Body of pancreas (tissue), 4 donors: ENCODE data around the gene FOXL3. TPM values are rescaled to one million over a fixed set of nuclear protein-coding genes. Genes with fewer than 3 reads are reported as not detected.
"Not testable (repeated sequence)": the region's sequence is repeated elsewhere in the genome, so short reads cannot be mapped to it uniquely, and the experiment has no call there.

Source experiments
- ATAC-seq: fragments of 150-250 bp; one replicate; pipeline ENCODE4 v1.9.1; 2016
- DNase-seq, 4 donors: peaks; one replicate each; pipeline ENCODE4 v3.0.0-alpha.2; 2019
- H3K27ac ChIP-seq, 4 donors: fragments of 200-600 bp; sonication (generic); 1 replicate in 3 of 4; 2 replicates in 1 of 4; pipeline versions ENCODE4 v1.5.1 to v1.6.1; 2016 to 2019; ENCODE audit warnings: mild to moderate bottlenecking in 1 of 4, mixed read lengths in 1 of 4, moderate library complexity in 1 of 4
- H3K27me3 ChIP-seq, 2 donors: fragments of 200-600 bp; sonication (generic); one replicate each; pipeline ENCODE4 v1.6.0; 2016; ENCODE audit warnings: mild to moderate bottlenecking in 1 of 2
- H3K36me3 ChIP-seq, 2 donors: fragments of 200-600 bp; sonication (generic); replicated peaks in 1 of 2; 2 replicates each; pipeline ENCODE4 v1.5.1; 2016; ENCODE audit warnings: low read depth in 2 of 2; ENCODE audit not compliant: insufficient read depth in 1 of 2
- H3K4me1 ChIP-seq: fragments of 200-600 bp; sonication (generic); one replicate; pipeline ENCODE4 v1.6.0; 2016
- H3K4me3 ChIP-seq, 2 donors: fragments of 200-600 bp; sonication (generic); 1 replicate in 1 of 2; 2 replicates in 1 of 2; pipeline ENCODE4 v1.5.1; 2016 to 2019
- H3K9me3 ChIP-seq, 3 donors: fragments of 200-600 bp; sonication (generic); 1 replicate in 2 of 3; 2 replicates in 1 of 3; pipeline ENCODE4 v1.5.1; 2016
- CTCF ChIP-seq, 7 experiments: fragments of 450-650 bp in 4 of 7; fragments of 200-600 bp in 3 of 7; sonication (generic) in 3 of 7; IDR thresholded peaks; one replicate each; pipeline ENCODE4 v1.5.1; 2016 to 2019; ENCODE audit warnings: antibody characterized with exemption in 7 of 7
- POLR2A ChIP-seq, 3 donors: fragments of 450-650 bp; IDR thresholded peaks; one replicate each; pipeline ENCODE4 v1.6.1; 2016; ENCODE audit warnings: antibody characterized with exemption in 3 of 3, mild to moderate bottlenecking in 2 of 3
- WGBS, 2 donors: methylation state at CpG; one replicate each; pipeline ENCODE4 v1.1.5; 2017; 5-methylcytosine and 5-hydroxymethylcytosine counted together
- intact Hi-C: fragments of 100-400 bp; cut with DNase I; formaldehyde crosslinking; loops from one replicate; pipeline ENCODE4 v1.15.1; 2023
- total RNA-seq, 2 donors: library from RNA; depleted of rRNA; stranded (reverse); fragments of >200 nt; gene quantifications; one replicate each; pipeline ENCODE4 v1.1.0, GENCODE V29; 2016

Gene FOXL3
- total RNA-seq, 2 donors from 2014 or later = not detected

GRCh38 chr7:263483-264351 lies 26.3 kb upstream of the FOXL3 start:
- H3K9me3 ChIP-seq, H3K4me1 ChIP-seq, H3K36me3 ChIP-seq, H3K4me3 ChIP-seq, H3K27ac ChIP-seq, H3K27me3 ChIP-seq, intact Hi-C loops, ATAC-seq: not testable (repeated sequence)
- peak in 1 of 4 donors; percentile 39 for DNase-seq
- WGBS, 2 donors = 59 to 88% methylated on average over 9 to 30 of the region's 37 CpGs
- TF ChIP-seq CTCF (IDR thresholded peaks at IDR 0.05) = peak in 6 of 7 experiments; percentile 7 to 36 (median 16)

GRCh38 chr7:264541-265191 lies 25.3 kb upstream of the FOXL3 start:
- peak; percentile 45 for ATAC-seq
- TF ChIP-seq CTCF (IDR thresholded peaks at IDR 0.05) (no peak), POLR2A (IDR thresholded peaks at IDR 0.05) (no peak)
- peak in 3 of 4 donors; percentile 36 to 53 (median 50) for DNase-seq
- Histone ChIP-seq H3K27me3 (no peaks in the 10 kb centered on the region), H3K4me1 (no peaks in the 10 kb centered on the region), H3K36me3 (peaks cover 3 to 6% of the 10 kb centered on the region in 2 donors), H3K4me3 (no peak overlapping the region), H3K27ac (no peak overlapping the region), H3K9me3 (no peaks in the 10 kb centered on the region)
- intact Hi-C loops = no loop called here
- WGBS, 2 donors = 62 to 72% methylated on average over 26 to 27 of the region's 27 CpGs

GRCh38 chr7:265192-265997 lies 24.6 kb upstream of the FOXL3 start:
- intact Hi-C loops = no loop called here
- DNase-seq = no peak
- Histone ChIP-seq H3K27me3 (no peaks in the 10 kb centered on the region), H3K36me3 (no peaks in the 10 kb centered on the region), H3K4me1 (peaks cover under 1% of the 10 kb centered on the region), H3K4me3 (no peak overlapping the region), H3K27ac (no peak overlapping the region), H3K9me3 (no peaks in the 10 kb centered on the region)
- TF ChIP-seq CTCF (IDR thresholded peaks at IDR 0.05) (no peak), POLR2A (IDR thresholded peaks at IDR 0.05) (no peak)
- 60 to 76% methylated on average over 23 to 25 of the region's 25 CpGs for WGBS, 2 donors
- peak; percentile 4 for ATAC-seq

- peaks cover 6% of the 10 kb centered on the region for H3K4me1 ChIP-seq
- DNase-seq (no peak), ATAC-seq (no peak)
- no peaks in the 10 kb centered on the region for H3K9me3 ChIP-seq
- H3K27me3 ChIP-seq = no peaks in the 10 kb centered on the region
- no peak overlapping the region for H3K4me3 ChIP-seq
- 75 to 87% methylated on average over 6 to 21 of the region's 22 CpGs for WGBS, 2 donors
- H3K27ac ChIP-seq = no peak overlapping the region
- TF ChIP-seq POLR2A (IDR thresholded peaks at IDR 0.05) (no peak), CTCF (IDR thresholded peaks at IDR 0.05) (no peak)
- intact Hi-C loops = no loop called here
- no peaks in the 10 kb centered on the region for H3K36me3 ChIP-seq
Observed at GRCh38 chr7:265998-266850, 23.7 kb upstream of the FOXL3 start.
